GM11168 (cell line): Measurements from ENCODE around the gene UBP1.
"Not testable (repeated sequence)": the region's sequence is repeated elsewhere in the genome, so short reads cannot be mapped to it uniquely, and the experiment has no call there.

Source experiments
- in situ Hi-C: fragments of 300-500 bp; cut with MboI; formaldehyde crosslinking; loops from one replicate; pipeline ENCODE4 v1.12.0; 2022; ENCODE audit warnings: low sequenced_read_pairs; ENCODE audit not compliant: unreplicated experiment

The UBP1 gene

GRCh38 chr3:33440328-33441224 is at the start of gene UBP1:
UBP1 (minus strand) TSS chr3:33440405; CDS start chr3:33439848, 557 bp downstream.
- in situ Hi-C loops = loop anchor here (25.0 kb wide), 1 partner anchor 347 kb away; the partner anchor contains the start of gene PDCD6IP

- in situ Hi-C loops = no loop called here
Observed at GRCh38 chr3:33488683-33489082, 48.5 kb upstream of the UBP1 start.

DNA sequence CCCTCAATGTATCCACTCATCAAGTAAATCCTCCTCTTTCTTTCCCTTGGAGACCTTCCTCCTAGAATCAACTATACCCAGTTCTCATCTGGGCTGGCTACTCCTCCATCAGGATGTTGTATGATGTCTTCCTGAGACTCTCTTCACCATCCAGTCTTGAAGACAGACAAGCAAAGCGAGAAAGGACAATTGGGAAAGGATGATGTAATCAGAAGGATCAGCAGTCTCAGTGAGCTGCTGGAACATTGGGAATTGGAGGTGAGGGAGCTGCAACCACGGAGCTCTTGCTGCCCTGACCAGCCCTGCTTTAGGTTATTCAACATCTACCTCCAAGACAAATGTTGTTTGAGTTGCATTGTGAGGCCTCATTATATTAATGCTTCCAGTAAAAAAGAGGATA is 48.0 kb upstream of the UBP1 start:
- in situ Hi-C loops = no loop called here

- in situ Hi-C loops = no loop called here
Observed at GRCh38 chr3:33482111-33482521, 41.9 kb upstream of the UBP1 start.

DNA sequence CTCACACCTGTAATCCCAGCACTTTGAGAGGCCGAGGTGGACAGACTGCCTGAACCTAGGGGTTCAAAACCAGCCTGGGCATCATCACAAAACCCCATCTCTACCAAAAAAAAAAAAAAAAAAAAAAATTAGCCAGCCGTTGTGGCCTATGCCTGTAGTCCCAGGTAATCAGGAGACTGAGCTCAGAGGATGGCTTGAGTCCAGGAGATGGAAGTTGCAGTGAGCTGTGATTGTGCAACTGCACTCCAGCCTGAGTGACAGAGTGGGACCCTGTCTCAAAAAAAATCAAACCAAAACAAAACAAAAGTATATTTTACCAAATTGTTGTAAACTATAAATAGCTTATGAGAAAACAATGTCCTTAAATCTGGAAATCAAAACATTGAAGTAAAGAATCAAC is 34.7 kb upstream of the UBP1 start:
- in situ Hi-C loops = no loop called here

DNA sequence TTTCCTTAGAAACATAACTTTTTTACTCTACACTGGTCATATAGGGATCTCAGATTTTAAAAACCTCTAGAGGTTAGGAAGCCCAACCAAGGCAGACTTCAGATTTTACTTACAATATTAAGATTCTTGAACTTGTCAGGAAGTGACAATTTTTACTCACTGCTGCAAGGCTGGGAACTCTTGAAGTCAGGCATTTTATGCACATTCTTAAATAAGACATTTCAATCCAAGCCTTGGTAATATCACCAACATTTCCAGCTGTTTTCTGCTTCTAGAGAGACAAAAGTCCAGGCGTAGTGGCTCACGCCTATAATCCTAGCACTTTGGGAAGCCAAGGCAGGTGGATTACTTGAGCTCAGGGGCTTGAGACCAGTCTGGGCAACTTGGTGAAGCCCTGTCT is 33.6 kb upstream of the UBP1 start:
- in situ Hi-C loops = no loop called here

DNA sequence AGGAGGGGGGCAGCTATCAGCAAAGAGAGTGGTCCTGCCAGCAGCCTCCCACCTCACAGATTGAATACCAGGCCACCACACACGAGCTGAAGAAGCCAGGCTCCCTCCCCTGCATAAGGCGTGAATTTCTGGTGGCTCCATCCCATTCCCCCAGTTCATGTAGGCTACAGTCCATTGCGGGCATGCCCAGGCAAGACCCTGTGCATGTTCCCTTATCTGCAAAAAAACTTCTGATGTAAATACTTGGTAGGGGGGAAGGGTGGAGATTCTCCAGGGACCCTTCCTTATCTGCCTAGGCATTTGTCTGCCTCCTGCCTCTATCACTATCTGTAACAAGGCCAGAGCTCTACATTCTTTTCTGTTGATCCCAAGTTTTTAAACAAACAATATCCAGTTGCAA is 27.6 kb upstream of the UBP1 start:
- in situ Hi-C loops = no loop called here

GRCh38 chr3:33461097-33461496 is 20.9 kb upstream of the UBP1 start:
- in situ Hi-C loops = no loop called here

- in situ Hi-C loops = not testable (repeated sequence)
Observed at GRCh38 chr3:33459577-33459976, 19.4 kb upstream of the UBP1 start.

DNA sequence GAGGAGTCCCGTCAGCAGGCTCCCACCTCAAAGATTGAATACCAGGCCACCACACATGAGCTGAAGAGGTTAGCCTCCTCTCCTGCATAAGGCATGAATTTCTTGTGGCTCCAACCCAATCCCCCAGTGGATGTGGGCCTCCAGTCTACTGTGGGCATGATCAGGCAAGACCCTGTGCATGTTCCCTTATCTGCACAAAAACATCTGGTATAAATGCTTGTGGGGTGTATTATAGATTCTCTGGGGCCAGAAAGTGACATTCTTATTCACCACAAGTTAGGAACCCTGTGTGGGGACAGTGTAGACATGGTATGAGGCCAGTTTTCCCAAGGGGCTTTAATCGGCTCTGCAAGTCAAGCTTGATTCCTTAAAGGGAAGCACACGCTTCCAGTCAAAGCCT is 18.2 kb upstream of the UBP1 start:
- in situ Hi-C loops = no loop called here

DNA sequence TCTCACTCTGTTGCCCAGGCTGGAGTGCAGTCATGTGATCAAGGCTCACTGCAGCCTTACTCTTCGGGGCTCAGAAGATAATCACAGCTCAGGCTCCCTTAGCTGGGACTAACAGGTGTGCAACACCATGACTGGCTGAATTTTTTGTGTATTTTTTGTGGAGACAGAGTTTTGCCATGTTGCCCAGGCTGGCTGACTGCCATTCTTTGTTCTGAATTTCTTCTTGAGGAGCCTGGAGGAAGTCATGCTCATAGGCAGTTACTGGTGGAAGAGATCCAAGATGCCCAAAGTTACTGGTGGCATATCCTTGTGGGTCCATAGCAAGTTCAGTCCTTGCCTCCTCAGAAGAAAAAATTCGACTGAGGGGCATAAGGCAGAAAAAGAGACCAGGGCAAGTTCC is 16.6 kb upstream of the UBP1 start:
- in situ Hi-C loops = no loop called here

- in situ Hi-C loops = no loop called here
Observed at GRCh38 chr3:33453331-33453761, 13.1 kb upstream of the UBP1 start.

GRCh38 chr3:33451994-33452393 is 11.8 kb upstream of the UBP1 start:
- in situ Hi-C loops = not testable (repeated sequence)

GRCh38 chr3:33447958-33448357 is 7.8 kb upstream of the UBP1 start:
- in situ Hi-C loops = loop anchor here (25.0 kb wide), 1 partner anchor 339 kb away; the partner anchor contains the start of gene PDCD6IP

GRCh38 chr3:33447256-33447625 is 7.0 kb upstream of the UBP1 start:
- in situ Hi-C loops = loop anchor here (25.0 kb wide), 1 partner anchor 340 kb away; the partner anchor contains the start of gene PDCD6IP

DNA sequence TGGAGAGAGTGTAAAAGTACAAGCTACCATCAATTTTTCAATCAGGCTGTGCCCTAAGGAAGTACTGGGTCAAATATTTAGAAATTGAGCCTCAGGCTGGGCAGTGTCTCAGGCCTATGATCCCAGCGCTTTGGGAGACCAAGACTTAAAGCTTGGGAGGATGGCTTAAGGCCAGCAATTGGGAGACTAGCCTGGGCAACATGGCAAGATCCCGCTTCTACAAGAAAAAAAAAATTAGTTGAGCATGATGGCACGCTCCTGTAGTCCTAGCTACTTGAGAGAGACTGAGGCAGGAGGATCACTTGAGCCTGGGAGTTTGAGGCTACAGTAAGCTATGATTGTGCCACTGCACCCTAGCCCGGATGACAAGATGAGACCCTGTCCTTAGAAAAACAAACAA is 2.0 kb upstream of the UBP1 start:
- in situ Hi-C loops = loop anchor here (25.0 kb wide), 1 partner anchor 345 kb away; the partner anchor contains the start of gene PDCD6IP

GRCh38 chr3:33441225-33441976 is 1.2 kb upstream of the UBP1 start:
- in situ Hi-C loops = loop anchor here (25.0 kb wide), 1 partner anchor 346 kb away; the partner anchor contains the start of gene PDCD6IP

- in situ Hi-C loops = loop anchor here (25.0 kb wide), 1 partner anchor 348 kb away; the partner anchor contains the start of gene PDCD6IP
Observed at GRCh38 chr3:33439546-33440327, 468 bp downstream of the UBP1 start.

GRCh38 chr3:33438881-33439545 is 1.2 kb downstream of the UBP1 start:
- in situ Hi-C loops = loop anchor here (25.0 kb wide), 1 partner anchor 348 kb away; the partner anchor contains the start of gene PDCD6IP
